ENCODE results near the gene EEF1AKMT2.

Gene EEF1AKMT2

GRCh38 chr10:124744102-124745050, 47.3 kb downstream of the EEF1AKMT2 start, which contains the start of gene FAM53B:
Gene FAM53B, minus strand, starts transcription at chr10:124744378. Its CDS starts 37,665 bp downstream, at chr10:124706713.
- H3K27ac ChIP-seq: peak within 1 kb of the TSS; percentile 80
- TF ChIP-seq CTCF (conservative IDR thresholded peaks at IDR 0.05) (peak; percentile 38), ZFX (IDR thresholded peaks at IDR 0.05) (peak; percentile 58)

- TF ChIP-seq CTCF (conservative IDR thresholded peaks at IDR 0.05) (no peak), ZFX (IDR thresholded peaks at IDR 0.05) (0 out of 2 replicates have a peak, but pooled peaks have one; percentile 71)
- peak overlapping the region; percentile 80 for H3K27ac ChIP-seq
Measured at GRCh38 chr10:124743191-124744101, 48.2 kb downstream of the EEF1AKMT2 start.

GRCh38 chr10:124742413-124743190, 49.1 kb downstream of the EEF1AKMT2 start:
- peak; percentile 22 for TF ChIP-seq CTCF (conservative IDR thresholded peaks at IDR 0.05)
- TF ChIP-seq ZFX (IDR thresholded peaks at IDR 0.05): no peak
- H3K27ac ChIP-seq: peak overlapping the region; percentile 80

- H3K27ac ChIP-seq: peak overlapping the region; percentile 80
- TF ChIP-seq ZFX (IDR thresholded peaks at IDR 0.05): no peak
- TF ChIP-seq CTCF (conservative IDR thresholded peaks at IDR 0.05): no peak
Measured at GRCh38 chr10:124741922-124742412, 49.7 kb downstream of the EEF1AKMT2 start.

- peak overlapping the region; percentile 80 for H3K27ac ChIP-seq
- peak; percentile 96 for TF ChIP-seq CTCF (conservative IDR thresholded peaks at IDR 0.05)
- TF ChIP-seq ZFX (IDR thresholded peaks at IDR 0.05): no peak
Measured at GRCh38 chr10:124741281-124741921, 50.3 kb downstream of the EEF1AKMT2 start.
